KMS-11 (cell line): ENCODE measurements around the gene FHIT.
"Not testable (repeated sequence)": the region's sequence is repeated elsewhere in the genome, so short reads cannot be mapped to it uniquely, and the experiment has no call there.

Experiments used
- H2AFZ ChIP-seq: fragments of 200-600 bp; sonication (generic); 2 replicates; pipeline ENCODE4 v1.6.1; 2016; ENCODE audit warnings: antibody characterized with exemption, mixed run types, low read depth
- H3K27ac ChIP-seq: fragments of 200-600 bp; sonication (generic); 2 replicates; pipeline ENCODE4 v1.6.1; 2016; ENCODE audit warnings: mild to moderate bottlenecking, mixed run types
- H3K27me3 ChIP-seq: fragments of 200-600 bp; sonication (generic); 2 replicates; pipeline ENCODE4 v1.6.1; 2017; ENCODE audit warnings: mild to moderate bottlenecking, low read depth, mixed run types, moderate library complexity; ENCODE audit not compliant: insufficient read depth
- H3K36me3 ChIP-seq: fragments of 200-600 bp; sonication (generic); 2 replicates; pipeline ENCODE4 v1.6.1; 2017; ENCODE audit warnings: mild to moderate bottlenecking, mixed run types; ENCODE audit not compliant: insufficient read depth
- H3K4me1 ChIP-seq: fragments of 200-600 bp; sonication (generic); 2 replicates; pipeline ENCODE4 v1.6.1; 2016; ENCODE audit warnings: mild to moderate bottlenecking, low read depth, mixed run types; ENCODE audit not compliant: poor library complexity, severe bottlenecking
- H3K4me2 ChIP-seq: fragments of 200-600 bp; sonication (generic); 2 replicates; pipeline ENCODE4 v1.7.0; 2016; ENCODE audit warnings: mild to moderate bottlenecking, mixed run types
- H3K4me3 ChIP-seq: fragments of 200-600 bp; sonication (generic); IDR thresholded peaks from 2 replicates; pipeline ENCODE4 v1.6.1; 2017; ENCODE audit warnings: low read depth, low read length, mixed read lengths; ENCODE audit not compliant: insufficient read depth
- H3K79me2 ChIP-seq: fragments of 200-600 bp; sonication (generic); 2 replicates; pipeline ENCODE4 v1.6.1; 2016; ENCODE audit warnings: low read depth, mixed run types; ENCODE audit not compliant: insufficient read depth
- H3K9ac ChIP-seq: fragments of 200-600 bp; sonication (generic); 2 replicates; pipeline ENCODE4 v1.6.1; 2016; ENCODE audit warnings: mild to moderate bottlenecking, mixed run types
- H4K20me1 ChIP-seq: fragments of 200-600 bp; sonication (generic); 2 replicates; pipeline ENCODE4 v1.6.1; 2016; ENCODE audit warnings: mild to moderate bottlenecking, mixed run types; ENCODE audit not compliant: insufficient read depth
- CTCF ChIP-seq: fragments of 200-600 bp; sonication (generic); conservative IDR thresholded peaks from 2 replicates; pipeline ENCODE4 v1.6.1; 2017; ENCODE audit warnings: low read depth, mild to moderate bottlenecking, antibody characterized with exemption, low read length, moderate library complexity, mixed read lengths

Gene FHIT

GRCh38 chr3:61018807-61019206 lies 232.4 kb downstream of the FHIT start:
- no peak overlapping the region for H2AFZ ChIP-seq

GRCh38 chr3:61017028-61017427 lies 234.2 kb downstream of the FHIT start:
- H3K27ac ChIP-seq, H3K4me3 ChIP-seq, H3K4me1 ChIP-seq, H3K79me2 ChIP-seq, H4K20me1 ChIP-seq, H3K27me3 ChIP-seq, H2AFZ ChIP-seq, H3K36me3 ChIP-seq, H3K9ac ChIP-seq, H3K4me2 ChIP-seq: not testable (repeated sequence)

More at GRCh38 chr3:61018807-61019206, 232.4 kb downstream of the FHIT start:
- no peaks in the 10 kb centered on the region for H4K20me1 ChIP-seq
- no peak for TF ChIP-seq CTCF
- H3K27ac ChIP-seq: no peak overlapping the region
- no peaks in the 10 kb centered on the region for H3K36me3 ChIP-seq
- no peak overlapping the region for H3K9ac ChIP-seq
- H3K79me2 ChIP-seq: no peaks in the 10 kb centered on the region
- no peak overlapping the region for H3K4me3 ChIP-seq
- H3K27me3 ChIP-seq: no peaks in the 10 kb centered on the region
- H3K4me1 ChIP-seq: no peaks in the 10 kb centered on the region
- no peak overlapping the region for H3K4me2 ChIP-seq

- H3K4me1 ChIP-seq: no peaks in the 10 kb centered on the region
- no peak overlapping the region for H3K27ac ChIP-seq
- no peak for TF ChIP-seq CTCF
- no peak overlapping the region for H2AFZ ChIP-seq
- no peaks in the 10 kb centered on the region for H3K27me3 ChIP-seq
- no peaks in the 10 kb centered on the region for H3K36me3 ChIP-seq
- H4K20me1 ChIP-seq: no peaks in the 10 kb centered on the region
- no peak overlapping the region for H3K4me3 ChIP-seq
- H3K4me2 ChIP-seq: no peak overlapping the region
- H3K79me2 ChIP-seq: no peaks in the 10 kb centered on the region
- no peak overlapping the region for H3K9ac ChIP-seq
Measured at GRCh38 chr3:61015859-61016258, 235.4 kb downstream of the FHIT start.

GRCh38 chr3:61015408-61015807 lies 235.8 kb downstream of the FHIT start:
- Histone ChIP-seq H3K4me1 (no peaks in the 10 kb centered on the region), H3K36me3 (no peaks in the 10 kb centered on the region), H3K4me3 (no peak overlapping the region), H3K27ac (no peak overlapping the region), H4K20me1 (no peaks in the 10 kb centered on the region), H3K27me3 (no peaks in the 10 kb centered on the region), H3K79me2 (no peaks in the 10 kb centered on the region), H3K9ac (no peak overlapping the region), H2AFZ (no peak overlapping the region), H3K4me2 (no peak overlapping the region)
- TF ChIP-seq CTCF: no peak

GRCh38 chr3:61008998-61009380 lies 242.3 kb downstream of the FHIT start:
- no peak overlapping the region for H3K9ac ChIP-seq
- TF ChIP-seq CTCF: no peak
- no peaks in the 10 kb centered on the region for H3K27me3 ChIP-seq
- no peaks in the 10 kb centered on the region for H3K79me2 ChIP-seq
- H4K20me1 ChIP-seq: no peaks in the 10 kb centered on the region
- H3K4me1 ChIP-seq: no peaks in the 10 kb centered on the region
- H3K36me3 ChIP-seq: no peaks in the 10 kb centered on the region
- H3K27ac ChIP-seq: no peak overlapping the region
- no peak overlapping the region for H3K4me2 ChIP-seq
- H2AFZ ChIP-seq: no peak overlapping the region
- no peak overlapping the region for H3K4me3 ChIP-seq
